Measurements from ENCODE around the gene SNCAIP. TPM values are rescaled to one million over a fixed set of nuclear protein-coding genes. Genes with fewer than 3 reads are reported as not detected.

The SNCAIP gene
- total RNA-seq, 1 experiment from 2014 or later = not detected

DNA sequence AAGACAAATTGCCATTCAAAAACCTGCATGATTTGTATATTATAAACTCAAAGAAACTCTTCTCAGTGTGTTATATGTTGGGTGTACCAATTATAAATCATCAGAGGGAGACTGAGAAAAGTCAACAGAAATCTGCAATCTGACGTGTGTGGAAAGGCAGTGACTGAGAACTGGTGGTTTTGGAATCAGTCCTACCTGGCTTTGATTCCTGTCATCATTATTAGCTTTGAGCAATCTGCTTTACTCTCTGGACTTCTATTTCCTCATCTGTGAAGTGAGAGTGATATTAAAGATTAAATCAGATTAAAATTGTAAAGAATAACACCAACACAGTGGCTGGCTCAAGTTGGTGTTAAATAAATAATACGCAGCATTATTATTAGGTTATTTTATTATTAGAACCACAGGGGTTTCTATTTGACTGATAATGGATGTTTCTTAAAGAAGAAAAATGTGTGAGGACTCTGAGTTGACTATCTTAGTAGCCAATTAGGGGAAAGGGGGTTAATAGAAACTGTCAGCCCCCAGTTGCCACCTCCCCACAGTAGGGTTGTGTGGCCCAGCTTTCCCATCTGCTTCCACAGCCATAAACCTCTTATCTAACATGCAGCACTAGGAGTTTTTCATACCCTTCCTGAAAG, 59.6 kb downstream of the SNCAIP start:
- in situ Hi-C loops (cut with HindIII; ENCODE audit: low pct_unique_long_range_greater_than_20kb, low sequenced_read_pairs) = no loop called here
- no peak for ATAC-seq
- BruUV-seq (replicated peaks) = no TSS peak

DNA sequence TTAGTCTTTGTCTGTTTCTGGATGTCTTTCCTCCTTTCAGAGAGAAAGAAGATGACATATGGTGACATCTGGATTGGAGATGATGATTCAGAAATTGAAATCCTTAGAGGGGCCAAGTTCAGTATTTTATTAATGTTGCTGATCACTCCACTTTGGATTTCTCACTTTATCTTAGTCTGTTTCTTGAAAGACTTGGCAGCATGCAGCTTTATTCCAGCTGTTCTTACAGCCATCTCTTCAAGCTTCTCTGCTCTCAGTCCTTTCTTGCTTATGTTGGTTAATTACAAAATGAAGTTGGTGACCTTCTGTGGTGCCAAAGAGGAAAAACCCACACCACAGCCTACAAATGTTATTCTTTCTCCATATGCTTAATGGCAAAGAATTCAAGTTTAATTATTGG, 62.1 kb downstream of the SNCAIP start:
- CTCF ChIA-PET = no interaction called here
- Histone ChIP-seq H3K4me3 (ENCODE audit: low read depth in 2 of 2, low read length in 2 of 2) (no peak overlapping the region), H3K27me3 (ENCODE audit: control insufficient read depth, insufficient read depth, low read length) (no peaks in the 10 kb centered on the region), H3K9me3 (ENCODE audit: control insufficient read depth, insufficient read depth, low read depth, low read length) (no peaks in the 10 kb centered on the region), H3K36me3 (ENCODE audit: control insufficient read depth, insufficient read depth, low read length) (no peaks in the 10 kb centered on the region), H3K4me1 (ENCODE audit: control insufficient read depth, insufficient read depth, low read length) (no peaks in the 10 kb centered on the region), H3K27ac (ENCODE audit: low read length) (no peak overlapping the region)
- POLR2A ChIA-PET = no interaction called here
- TF ChIP-seq, protein P1, sequence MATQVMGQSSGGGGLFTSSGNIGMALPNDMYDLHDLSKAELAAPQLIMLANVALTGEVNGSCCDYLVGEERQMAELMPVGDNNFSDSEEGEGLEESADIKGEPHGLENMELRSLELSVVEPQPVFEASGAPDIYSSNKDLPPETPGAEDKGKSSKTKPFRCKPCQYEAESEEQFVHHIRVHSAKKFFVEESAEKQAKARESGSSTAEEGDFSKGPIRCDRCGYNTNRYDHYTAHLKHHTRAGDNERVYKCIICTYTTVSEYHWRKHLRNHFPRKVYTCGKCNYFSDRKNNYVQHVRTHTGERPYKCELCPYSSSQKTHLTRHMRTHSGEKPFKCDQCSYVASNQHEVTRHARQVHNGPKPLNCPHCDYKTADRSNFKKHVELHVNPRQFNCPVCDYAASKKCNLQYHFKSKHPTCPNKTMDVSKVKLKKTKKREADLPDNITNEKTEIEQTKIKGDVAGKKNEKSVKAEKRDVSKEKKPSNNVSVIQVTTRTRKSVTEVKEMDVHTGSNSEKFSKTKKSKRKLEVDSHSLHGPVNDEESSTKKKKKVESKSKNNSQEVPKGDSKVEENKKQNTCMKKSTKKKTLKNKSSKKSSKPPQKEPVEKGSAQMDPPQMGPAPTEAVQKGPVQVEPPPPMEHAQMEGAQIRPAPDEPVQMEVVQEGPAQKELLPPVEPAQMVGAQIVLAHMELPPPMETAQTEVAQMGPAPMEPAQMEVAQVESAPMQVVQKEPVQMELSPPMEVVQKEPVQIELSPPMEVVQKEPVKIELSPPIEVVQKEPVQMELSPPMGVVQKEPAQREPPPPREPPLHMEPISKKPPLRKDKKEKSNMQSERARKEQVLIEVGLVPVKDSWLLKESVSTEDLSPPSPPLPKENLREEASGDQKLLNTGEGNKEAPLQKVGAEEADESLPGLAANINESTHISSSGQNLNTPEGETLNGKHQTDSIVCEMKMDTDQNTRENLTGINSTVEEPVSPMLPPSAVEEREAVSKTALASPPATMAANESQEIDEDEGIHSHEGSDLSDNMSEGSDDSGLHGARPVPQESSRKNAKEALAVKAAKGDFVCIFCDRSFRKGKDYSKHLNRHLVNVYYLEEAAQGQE (IDR thresholded peaks at IDR 0.05; ENCODE audit: insufficient read depth in 1 of 2, low read depth in 2 of 2, low read length in 1 of 2) = no peak
- TF ChIP-seq POLR2AphosphoS5 (IDR thresholded peaks at IDR 0.05; ENCODE audit: low read depth, low read length) = no peak
- TF ChIP-seq TCF7L2 (IDR thresholded peaks at IDR 0.05; ENCODE audit: low read depth, low read length) = no peak
- no peak for TF ChIP-seq SIN3A (IDR thresholded peaks at IDR 0.05; ENCODE audit: borderline replicate concordance, insufficient read depth, low read depth, low read length)
- TF ChIP-seq, protein P2, sequence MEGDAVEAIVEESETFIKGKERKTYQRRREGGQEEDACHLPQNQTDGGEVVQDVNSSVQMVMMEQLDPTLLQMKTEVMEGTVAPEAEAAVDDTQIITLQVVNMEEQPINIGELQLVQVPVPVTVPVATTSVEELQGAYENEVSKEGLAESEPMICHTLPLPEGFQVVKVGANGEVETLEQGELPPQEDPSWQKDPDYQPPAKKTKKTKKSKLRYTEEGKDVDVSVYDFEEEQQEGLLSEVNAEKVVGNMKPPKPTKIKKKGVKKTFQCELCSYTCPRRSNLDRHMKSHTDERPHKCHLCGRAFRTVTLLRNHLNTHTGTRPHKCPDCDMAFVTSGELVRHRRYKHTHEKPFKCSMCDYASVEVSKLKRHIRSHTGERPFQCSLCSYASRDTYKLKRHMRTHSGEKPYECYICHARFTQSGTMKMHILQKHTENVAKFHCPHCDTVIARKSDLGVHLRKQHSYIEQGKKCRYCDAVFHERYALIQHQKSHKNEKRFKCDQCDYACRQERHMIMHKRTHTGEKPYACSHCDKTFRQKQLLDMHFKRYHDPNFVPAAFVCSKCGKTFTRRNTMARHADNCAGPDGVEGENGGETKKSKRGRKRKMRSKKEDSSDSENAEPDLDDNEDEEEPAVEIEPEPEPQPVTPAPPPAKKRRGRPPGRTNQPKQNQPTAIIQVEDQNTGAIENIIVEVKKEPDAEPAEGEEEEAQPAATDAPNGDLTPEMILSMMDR (IDR thresholded peaks at IDR 0.05) = no peak
- no peak for ATAC-seq
- no TSS peak for BruUV-seq (replicated peaks)
- intact Hi-C loops (cut with micrococcal nuclease; ENCODE audit: unreplicated experiment) = no loop called here
- in situ Hi-C loops (cut with HindIII; ENCODE audit: low pct_unique_long_range_greater_than_20kb, low sequenced_read_pairs) = no loop called here
- no peak for DNase-seq (ENCODE audit: low read depth, low spot score)

More for the DNA sequence above, 59.6 kb downstream of the SNCAIP start:
- H3K4me3 ChIP-seq (ENCODE audit: low read depth in 2 of 2, low read length in 2 of 2) = no peak overlapping the region
- ChIA-PET POLR2A (no interaction called here), CTCF (no interaction called here)
- no peaks in the 10 kb centered on the region for H3K36me3 ChIP-seq (ENCODE audit: control insufficient read depth, insufficient read depth, low read length)
- intact Hi-C loops (cut with micrococcal nuclease; ENCODE audit: unreplicated experiment) = no loop called here
- DNase-seq (ENCODE audit: low read depth, low spot score) = no peak
- no peaks in the 10 kb centered on the region for H3K9me3 ChIP-seq (ENCODE audit: control insufficient read depth, insufficient read depth, low read depth, low read length)
- no peaks in the 10 kb centered on the region for H3K27me3 ChIP-seq (ENCODE audit: control insufficient read depth, insufficient read depth, low read length)
- no peaks in the 10 kb centered on the region for H3K4me1 ChIP-seq (ENCODE audit: control insufficient read depth, insufficient read depth, low read length)
- H3K27ac ChIP-seq (ENCODE audit: low read length) = no peak overlapping the region
- no peak for TF ChIP-seq SIN3A (IDR thresholded peaks at IDR 0.05; ENCODE audit: borderline replicate concordance, insufficient read depth, low read depth, low read length)
- TF ChIP-seq POLR2AphosphoS5 (IDR thresholded peaks at IDR 0.05; ENCODE audit: low read depth, low read length) = no peak
- TF ChIP-seq TCF7L2 (IDR thresholded peaks at IDR 0.05; ENCODE audit: low read depth, low read length) = no peak
- TF ChIP-seq, protein P1 (IDR thresholded peaks at IDR 0.05; ENCODE audit: insufficient read depth in 1 of 2, low read depth in 2 of 2, low read length in 1 of 2) = no peak
- TF ChIP-seq, protein P2 (IDR thresholded peaks at IDR 0.05) = no peak
